NCI-H187 treated with DMSO at 0.1 percent for 48 hours (cell line): ENCODE measurements around the gene TNRC18.
"Not testable (repeated sequence)": the region's sequence is repeated elsewhere in the genome, so short reads cannot be mapped to it uniquely, and the experiment has no call there.

ENCODE experiments used
- DNase-seq: peaks from one replicate; lab custom pipeline; 2025; lab: John Stamatoyannopoulos, UW

Gene TNRC18

GRCh38 chr7:5267829-5268228, 155.8 kb downstream of the TNRC18 start:
- not testable (repeated sequence) for DNase-seq

GRCh38 chr7:5266191-5267028, 157.2 kb downstream of the TNRC18 start:
- no peak for DNase-seq

GRCh38 chr7:5265320-5266190, 158.1 kb downstream of the TNRC18 start:
- no peak for DNase-seq

GRCh38 chr7:5263066-5263465, 160.6 kb downstream of the TNRC18 start:
- not testable (repeated sequence) for DNase-seq

- DNase-seq, result not testable (repeated sequence)
Measured at GRCh38 chr7:5260530-5261068, 163.0 kb downstream of the TNRC18 start.
